Measurements from ENCODE around the gene CREB3. TPM values are rescaled to one million over a fixed set of nuclear protein-coding genes. Genes with fewer than 3 reads are reported as not detected.

The CREB3 gene
- total and polyA plus RNA-seq, 2 donors from 2014 or later, result 40.5 to 52.0 TPM

DNA sequence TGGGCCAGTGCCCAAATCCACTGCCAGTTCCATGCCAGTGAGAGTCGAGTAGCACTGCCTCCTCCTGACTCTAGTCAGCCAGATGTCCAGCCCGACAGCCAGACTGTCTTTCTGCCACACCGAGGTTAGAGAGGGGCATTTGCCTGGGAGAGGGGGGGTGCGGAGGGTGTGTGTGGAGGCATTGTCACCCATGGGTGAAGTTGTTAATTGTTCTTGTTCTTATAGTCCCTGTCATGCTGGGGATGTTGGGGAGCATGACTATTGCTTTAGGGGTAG lies 17.7 kb downstream of the CREB3 start:
- Histone ChIP-seq H3K36me3 (ENCODE audit: control insufficient read depth in 2 of 3, insufficient read depth in 3 of 3, low read length in 3 of 3) (peaks cover 11 to 38% (median 31%) of the 10 kb centered on the region in 3 donors), H3K4me3 (ENCODE audit: low read length in 3 of 3) (peak overlapping the region; percentile 77 to 91 (median 82)), H3K9me3 (ENCODE audit: control insufficient read depth in 2 of 3, insufficient read depth in 1 of 3, low read length in 3 of 3) (no peaks in the 10 kb centered on the region), H3K4me1 (ENCODE audit: control insufficient read depth in 2 of 3, insufficient read depth in 2 of 3, low read depth in 1 of 3, low read length in 3 of 3) (peaks cover 0 to 23% (median 8%) of the 10 kb centered on the region in 3 donors), H3K27me3 (ENCODE audit: control insufficient read depth, insufficient read depth, low read length) (no peaks in the 10 kb centered on the region), H3K27ac (ENCODE audit: low read depth in 2 of 2, low read length in 2 of 2) (peak overlapping the region; percentile 0 to 90), H3K9ac (ENCODE audit: low read length in 3 of 3) (peak overlapping the region in 2 of 3 donors; percentile 83 to 94)
- FAIRE-seq (no peak), DNase-seq (no peak)
- TF ChIP-seq CTCF (IDR thresholded peaks at IDR 0.05; ENCODE audit: borderline replicate concordance, extremely low read depth, insufficient read depth), result no peak
- intact Hi-C loops (cut with DNase I), result no loop called here

DNA sequence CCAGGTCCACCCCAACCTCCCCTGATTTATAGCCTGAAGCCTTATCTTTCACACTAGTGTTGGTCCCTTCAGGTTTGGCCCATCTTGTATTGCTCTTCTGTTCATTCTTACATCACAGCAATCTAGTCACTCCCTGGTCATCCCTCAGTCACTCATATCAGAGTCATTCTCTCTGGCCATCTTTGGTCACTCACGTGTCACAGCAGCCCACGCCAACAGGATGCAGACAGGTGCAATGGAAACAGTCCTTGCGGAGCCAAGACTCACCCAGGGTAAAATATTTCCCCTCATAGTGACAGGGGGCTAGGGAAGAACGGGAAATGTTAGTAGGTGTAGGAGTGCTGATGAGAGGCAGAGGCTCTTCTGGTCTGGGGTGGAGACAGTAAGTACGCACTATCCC lies 21.0 kb downstream of the CREB3 start:
- Histone ChIP-seq H3K9me3 (ENCODE audit: control insufficient read depth in 2 of 3, insufficient read depth in 1 of 3, low read length in 3 of 3) (no peaks in the 10 kb centered on the region), H3K4me1 (ENCODE audit: control insufficient read depth in 2 of 3, insufficient read depth in 2 of 3, low read depth in 1 of 3, low read length in 3 of 3) (peaks cover 0 to 19% (median 4%) of the 10 kb centered on the region in 3 donors), H3K27ac (ENCODE audit: low read depth in 2 of 2, low read length in 2 of 2) (no peak overlapping the region), H3K9ac (ENCODE audit: low read length in 3 of 3) (no peak overlapping the region), H3K4me3 (ENCODE audit: low read length in 3 of 3) (no peak overlapping the region), H3K36me3 (ENCODE audit: control insufficient read depth in 2 of 3, insufficient read depth in 3 of 3, low read length in 3 of 3) (peaks cover 11 to 38% (median 31%) of the 10 kb centered on the region in 3 donors), H3K27me3 (ENCODE audit: control insufficient read depth, insufficient read depth, low read length) (no peaks in the 10 kb centered on the region)
- no peak for TF ChIP-seq CTCF (IDR thresholded peaks at IDR 0.05; ENCODE audit: borderline replicate concordance, extremely low read depth, insufficient read depth)
- FAIRE-seq, result no peak
- intact Hi-C loops (cut with DNase I), result no loop called here
- no peak for DNase-seq

DNA sequence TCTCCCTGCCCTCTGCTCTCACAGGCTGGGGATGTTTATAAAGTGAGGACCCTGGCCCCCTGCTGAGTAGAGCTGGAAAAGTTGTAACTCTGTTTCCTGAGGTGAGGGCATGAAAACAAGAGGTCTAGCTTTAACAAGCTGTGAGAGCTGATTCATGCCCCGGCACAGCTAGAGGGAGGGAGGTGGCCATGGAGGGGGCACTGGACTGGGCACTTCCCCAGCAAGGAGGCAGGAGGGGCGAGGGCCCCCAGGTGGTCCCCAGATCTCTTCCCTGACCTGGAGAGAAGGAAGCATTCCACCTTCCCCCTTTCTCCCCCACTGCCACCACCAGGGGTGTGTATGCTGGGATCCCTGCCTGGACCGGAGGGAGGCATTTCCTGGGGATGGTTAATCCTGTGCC lies 21.8 kb downstream of the CREB3 start, which contains the start of gene MSMP:
Gene MSMP (minus strand): TSS at position 13 of the 400 bp plus-strand sequence. CDS start 147 bp downstream, outside the sequence.
- H3K4me3 ChIP-seq (ENCODE audit: low read length in 3 of 3), result no peak within 1 kb of the TSS
- H3K27me3 ChIP-seq (ENCODE audit: control insufficient read depth, insufficient read depth, low read length), result no peaks in the 10 kb centered on the region
- H3K9me3 ChIP-seq (ENCODE audit: control insufficient read depth in 2 of 3, insufficient read depth in 1 of 3, low read length in 3 of 3), result no peaks in the 10 kb centered on the region
- FAIRE-seq (no peak), DNase-seq (no peak)
- no peak within 1 kb of the TSS for H3K9ac ChIP-seq (ENCODE audit: low read length in 3 of 3)
- intact Hi-C loops (cut with DNase I), result no loop called here
- no peak within 1 kb of the TSS for H3K27ac ChIP-seq (ENCODE audit: low read depth in 2 of 2, low read length in 2 of 2)
- peaks cover 0 to 19% (median 4%) of the 10 kb centered on the region in 3 donors for H3K4me1 ChIP-seq (ENCODE audit: control insufficient read depth in 2 of 3, insufficient read depth in 2 of 3, low read depth in 1 of 3, low read length in 3 of 3)
- peaks cover 11 to 38% (median 31%) of the 10 kb centered on the region in 3 donors for H3K36me3 ChIP-seq (ENCODE audit: control insufficient read depth in 2 of 3, insufficient read depth in 3 of 3, low read length in 3 of 3)
- TF ChIP-seq CTCF (IDR thresholded peaks at IDR 0.05; ENCODE audit: borderline replicate concordance, extremely low read depth, insufficient read depth), result no peak

DNA sequence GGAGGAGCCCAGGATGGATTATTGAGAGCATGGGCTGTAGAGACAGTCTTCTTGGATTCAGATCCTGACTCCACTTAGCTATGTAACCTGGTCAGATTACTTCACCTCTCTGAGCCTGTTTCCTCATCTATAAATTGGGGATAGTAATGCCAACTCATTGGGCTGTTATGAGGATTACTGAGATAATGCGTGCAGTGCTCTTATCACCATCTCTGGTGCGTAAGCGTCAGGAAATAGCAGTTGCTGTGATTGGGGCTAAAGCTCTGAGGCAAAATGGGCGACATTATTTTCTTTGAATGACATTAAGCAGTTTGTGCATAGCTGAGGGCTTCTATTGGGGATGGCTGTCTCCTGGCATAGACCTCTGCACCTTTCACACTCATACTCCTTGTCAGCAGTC lies 22.6 kb downstream of the CREB3 start:
- Histone ChIP-seq H3K9ac (ENCODE audit: low read length in 3 of 3) (no peak overlapping the region), H3K27ac (ENCODE audit: low read depth in 2 of 2, low read length in 2 of 2) (no peak overlapping the region), H3K27me3 (ENCODE audit: control insufficient read depth, insufficient read depth, low read length) (no peaks in the 10 kb centered on the region), H3K36me3 (ENCODE audit: control insufficient read depth in 2 of 3, insufficient read depth in 3 of 3, low read length in 3 of 3) (peaks cover 11 to 38% (median 31%) of the 10 kb centered on the region in 3 donors), H3K4me1 (ENCODE audit: control insufficient read depth in 2 of 3, insufficient read depth in 2 of 3, low read depth in 1 of 3, low read length in 3 of 3) (peaks cover 0 to 15% (median 4%) of the 10 kb centered on the region in 3 donors), H3K9me3 (ENCODE audit: control insufficient read depth in 2 of 3, insufficient read depth in 1 of 3, low read length in 3 of 3) (no peaks in the 10 kb centered on the region), H3K4me3 (ENCODE audit: low read length in 3 of 3) (no peak overlapping the region)
- no peak for TF ChIP-seq CTCF (IDR thresholded peaks at IDR 0.05; ENCODE audit: borderline replicate concordance, extremely low read depth, insufficient read depth)
- DNase-seq, result no peak
- intact Hi-C loops (cut with DNase I), result no loop called here
- FAIRE-seq, result no peak
